Breast epithelium (tissue), 4 donors: ENCODE measurements around the gene TDRD12. TPM values are rescaled to one million over a fixed set of nuclear protein-coding genes. Genes with fewer than 3 reads are reported as not detected.
"Not testable (repeated sequence)": the region's sequence is repeated elsewhere in the genome, so short reads cannot be mapped to it uniquely, and the experiment has no call there.

ENCODE experiments used
- DNase-seq, 2 donors: peaks; one replicate each; pipeline ENCODE4 v3.0.0-alpha.2; 2019; ENCODE audit warnings: low spot score in 2 of 2
- H3K27ac ChIP-seq, 2 donors: fragments of 200-600 bp; sonication (generic) in 1 of 2; one replicate each; pipeline ENCODE4 v1.5.1; 2016 to 2019; ENCODE audit warnings: mild to moderate bottlenecking in 1 of 2
- H3K27me3 ChIP-seq, 2 donors: fragments of 200-600 bp; sonication (generic) in 1 of 2; one replicate each; pipeline versions ENCODE4 v1.5.1 to v1.6.0; 2017 to 2019; ENCODE audit warnings: control low read depth in 1 of 2, mild to moderate bottlenecking in 1 of 2
- H3K36me3 ChIP-seq: fragments of 200-600 bp; one replicate; pipeline ENCODE4 v1.5.1; 2019
- H3K4me1 ChIP-seq, 2 donors: fragments of 200-600 bp; sonication (generic); one replicate each; pipeline ENCODE4 v1.5.1; 2016 to 2019; ENCODE audit warnings: control low read depth in 1 of 2
- H3K4me3 ChIP-seq, 3 donors: fragments of 200-600 bp; sonication (generic); 1 replicate in 2 of 3; 2 replicates in 1 of 3; pipeline ENCODE4 v1.5.1; 2016 to 2019; ENCODE audit warnings: mild to moderate bottlenecking in 3 of 3, moderate library complexity in 2 of 3
- H3K9me3 ChIP-seq, 2 donors: fragments of 200-600 bp; sonication (generic) in 1 of 2; one replicate each; pipeline ENCODE4 v1.5.1; 2016 to 2019; ENCODE audit warnings: control low read depth in 1 of 2
- CTCF ChIP-seq, 3 donors: fragments of 450-650 bp; IDR thresholded peaks; one replicate each; pipeline ENCODE4 v1.5.1; 2016 to 2017; ENCODE audit warnings: antibody characterized with exemption in 3 of 3, mild to moderate bottlenecking in 3 of 3, moderate library complexity in 3 of 3
- POLR2A ChIP-seq: fragments of 450-650 bp; IDR thresholded peaks from one replicate; pipeline ENCODE4 v1.6.1; 2016; ENCODE audit warnings: antibody characterized with exemption, mild to moderate bottlenecking, moderate library complexity
- POLR2AphosphoS5 ChIP-seq, 3 donors: sonication (generic); formaldehyde crosslinking; IDR thresholded peaks; one replicate each; pipeline ENCODE4 v1.6.1; 2017; ENCODE audit warnings: antibody characterized with exemption in 3 of 3
- intact Hi-C: fragments of 100-400 bp; cut with DNase I; formaldehyde crosslinking; loops from one replicate; pipeline ENCODE4 v1.15.1; 2023; ENCODE audit warnings: low total_unique reads
- total RNA-seq, 3 donors: library from RNA; depleted of rRNA; stranded (reverse); fragments of >200 nt; gene quantifications; one replicate each; pipeline ENCODE4 v1.1.0, GENCODE V29; 2016

Gene TDRD12
- total RNA-seq, 3 donors from 2014 or later = 2.0 to 2.3 TPM; not detected in 1

- Histone ChIP-seq H3K4me1 (no peaks in the 10 kb centered on the region), H3K27me3 (no peaks in the 10 kb centered on the region), H3K4me3 (no peak overlapping the region), H3K9me3 (no peaks in the 10 kb centered on the region), H3K27ac (no peak overlapping the region), H3K36me3 (no peaks in the 10 kb centered on the region)
- intact Hi-C loops = no loop called here
- TF ChIP-seq CTCF (IDR thresholded peaks at IDR 0.05) (no peak), POLR2A (no peak), POLR2AphosphoS5 (IDR thresholded peaks at IDR 0.05) (no peak)
- no peak for DNase-seq
Measured at GRCh38 chr19:32735936-32736335, 16.4 kb downstream of the TDRD12 start.

GRCh38 chr19:32743021-32743420 lies 23.5 kb downstream of the TDRD12 start:
- intact Hi-C loops = no loop called here
- TF ChIP-seq CTCF (IDR thresholded peaks at IDR 0.05) (no peak), POLR2AphosphoS5 (IDR thresholded peaks at IDR 0.05) (no peak), POLR2A (no peak)
- no peaks in the 10 kb centered on the region for H3K9me3 ChIP-seq
- no peaks in the 10 kb centered on the region for H3K4me1 ChIP-seq
- H3K27ac ChIP-seq = no peak overlapping the region
- DNase-seq = no peak
- H3K36me3 ChIP-seq = no peaks in the 10 kb centered on the region
- H3K4me3 ChIP-seq = no peak overlapping the region
- no peaks in the 10 kb centered on the region for H3K27me3 ChIP-seq

GRCh38 chr19:32743447-32743846 lies 23.9 kb downstream of the TDRD12 start:
- Histone ChIP-seq H3K4me3 (no peak overlapping the region), H3K27ac (no peak overlapping the region), H3K36me3 (no peaks in the 10 kb centered on the region), H3K27me3 (no peaks in the 10 kb centered on the region), H3K4me1 (no peaks in the 10 kb centered on the region), H3K9me3 (no peaks in the 10 kb centered on the region)
- intact Hi-C loops = no loop called here
- DNase-seq = no peak
- no peak for TF ChIP-seq POLR2A
- TF ChIP-seq POLR2AphosphoS5 (IDR thresholded peaks at IDR 0.05) = no peak
- TF ChIP-seq CTCF (IDR thresholded peaks at IDR 0.05) = no peak

- H3K4me3 ChIP-seq = no peak overlapping the region
- H3K27me3 ChIP-seq = no peaks in the 10 kb centered on the region
- H3K9me3 ChIP-seq = no peaks in the 10 kb centered on the region
- intact Hi-C loops = no loop called here
- H3K36me3 ChIP-seq = no peaks in the 10 kb centered on the region
- no peak overlapping the region for H3K27ac ChIP-seq
- DNase-seq = no peak
- TF ChIP-seq POLR2A (no peak), CTCF (IDR thresholded peaks at IDR 0.05) (no peak), POLR2AphosphoS5 (IDR thresholded peaks at IDR 0.05) (no peak)
- no peaks in the 10 kb centered on the region for H3K4me1 ChIP-seq
Measured at GRCh38 chr19:32744555-32745325, 25.2 kb downstream of the TDRD12 start.

GRCh38 chr19:32745594-32746251 lies 26.2 kb downstream of the TDRD12 start:
- H3K9me3 ChIP-seq, H3K36me3 ChIP-seq, H3K27me3 ChIP-seq, intact Hi-C loops, H3K4me3 ChIP-seq, H3K4me1 ChIP-seq, DNase-seq, H3K27ac ChIP-seq: not testable (repeated sequence)

GRCh38 chr19:32746631-32747196 lies 27.1 kb downstream of the TDRD12 start:
- H3K27me3 ChIP-seq, H3K4me3 ChIP-seq, H3K9me3 ChIP-seq, intact Hi-C loops, H3K27ac ChIP-seq, DNase-seq, H3K4me1 ChIP-seq, H3K36me3 ChIP-seq: not testable (repeated sequence)
